Anterior cingulate cortex (tissue), 58 donors: ENCODE measurements around the gene WDHD1.
A peak's percentile ranks its signal among the peaks of the same experiment; 100 is the strongest.
"Not testable (repeated sequence)": the region's sequence is repeated elsewhere in the genome, so short reads cannot be mapped to it uniquely, and the experiment has no call there.

Experiments
- DNase-seq, 58 donors: peaks; one replicate each; lab custom pipeline; 2025; lab: John Stamatoyannopoulos, UW

The WDHD1 gene, protein sequence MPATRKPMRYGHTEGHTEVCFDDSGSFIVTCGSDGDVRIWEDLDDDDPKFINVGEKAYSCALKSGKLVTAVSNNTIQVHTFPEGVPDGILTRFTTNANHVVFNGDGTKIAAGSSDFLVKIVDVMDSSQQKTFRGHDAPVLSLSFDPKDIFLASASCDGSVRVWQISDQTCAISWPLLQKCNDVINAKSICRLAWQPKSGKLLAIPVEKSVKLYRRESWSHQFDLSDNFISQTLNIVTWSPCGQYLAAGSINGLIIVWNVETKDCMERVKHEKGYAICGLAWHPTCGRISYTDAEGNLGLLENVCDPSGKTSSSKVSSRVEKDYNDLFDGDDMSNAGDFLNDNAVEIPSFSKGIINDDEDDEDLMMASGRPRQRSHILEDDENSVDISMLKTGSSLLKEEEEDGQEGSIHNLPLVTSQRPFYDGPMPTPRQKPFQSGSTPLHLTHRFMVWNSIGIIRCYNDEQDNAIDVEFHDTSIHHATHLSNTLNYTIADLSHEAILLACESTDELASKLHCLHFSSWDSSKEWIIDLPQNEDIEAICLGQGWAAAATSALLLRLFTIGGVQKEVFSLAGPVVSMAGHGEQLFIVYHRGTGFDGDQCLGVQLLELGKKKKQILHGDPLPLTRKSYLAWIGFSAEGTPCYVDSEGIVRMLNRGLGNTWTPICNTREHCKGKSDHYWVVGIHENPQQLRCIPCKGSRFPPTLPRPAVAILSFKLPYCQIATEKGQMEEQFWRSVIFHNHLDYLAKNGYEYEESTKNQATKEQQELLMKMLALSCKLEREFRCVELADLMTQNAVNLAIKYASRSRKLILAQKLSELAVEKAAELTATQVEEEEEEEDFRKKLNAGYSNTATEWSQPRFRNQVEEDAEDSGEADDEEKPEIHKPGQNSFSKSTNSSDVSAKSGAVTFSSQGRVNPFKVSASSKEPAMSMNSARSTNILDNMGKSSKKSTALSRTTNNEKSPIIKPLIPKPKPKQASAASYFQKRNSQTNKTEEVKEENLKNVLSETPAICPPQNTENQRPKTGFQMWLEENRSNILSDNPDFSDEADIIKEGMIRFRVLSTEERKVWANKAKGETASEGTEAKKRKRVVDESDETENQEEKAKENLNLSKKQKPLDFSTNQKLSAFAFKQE

DNA sequence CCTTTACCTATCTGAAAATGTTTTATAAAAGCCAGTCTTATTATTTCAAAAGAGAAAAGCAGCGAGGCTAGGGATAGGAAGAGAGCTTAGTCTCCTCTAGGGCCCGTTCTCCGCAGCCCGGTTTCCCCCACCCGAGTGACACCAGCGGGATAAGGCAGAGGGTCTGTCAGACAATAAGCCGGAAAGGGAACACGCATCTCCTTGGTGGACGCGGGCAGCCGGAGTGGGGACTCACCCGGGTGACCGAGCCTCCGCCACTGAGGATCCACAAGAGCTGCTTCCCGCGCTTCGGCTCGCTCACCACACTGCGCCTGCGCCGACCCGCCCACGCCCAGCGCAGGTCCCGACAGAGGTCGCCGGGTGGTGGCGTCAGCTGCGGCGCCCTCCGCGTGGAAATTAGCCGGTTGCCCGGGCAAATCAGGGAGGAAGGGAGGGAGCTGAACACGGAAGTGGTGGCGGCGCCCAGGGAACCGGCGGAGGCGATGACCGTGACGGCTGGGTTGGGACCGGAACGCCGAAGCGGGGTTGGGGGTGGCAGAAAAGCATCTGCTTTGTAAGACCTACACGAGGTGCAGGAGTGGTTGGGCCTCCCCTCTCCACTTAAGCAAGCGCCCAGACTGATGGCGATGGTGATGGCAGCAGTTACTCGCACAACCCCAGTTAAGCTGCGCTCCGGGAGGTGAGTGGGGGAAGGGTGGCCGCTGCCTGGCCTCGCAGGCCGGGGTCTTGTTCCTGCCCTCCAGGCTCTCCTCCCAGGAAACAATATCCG is at the start of gene WDHD1, which contains the start of gene SOCS4:
WDHD1 (minus strand) TSS at position 307 of the 769 bp plus-strand sequence. CDS start 312 bp downstream, outside the sequence.
SOCS4 (plus strand) TSS at position 444 of the 769 bp plus-strand sequence. CDS start 15,806 bp downstream, outside the sequence.
- peak; percentile 76 to 97 (median 93) for DNase-seq

DNA sequence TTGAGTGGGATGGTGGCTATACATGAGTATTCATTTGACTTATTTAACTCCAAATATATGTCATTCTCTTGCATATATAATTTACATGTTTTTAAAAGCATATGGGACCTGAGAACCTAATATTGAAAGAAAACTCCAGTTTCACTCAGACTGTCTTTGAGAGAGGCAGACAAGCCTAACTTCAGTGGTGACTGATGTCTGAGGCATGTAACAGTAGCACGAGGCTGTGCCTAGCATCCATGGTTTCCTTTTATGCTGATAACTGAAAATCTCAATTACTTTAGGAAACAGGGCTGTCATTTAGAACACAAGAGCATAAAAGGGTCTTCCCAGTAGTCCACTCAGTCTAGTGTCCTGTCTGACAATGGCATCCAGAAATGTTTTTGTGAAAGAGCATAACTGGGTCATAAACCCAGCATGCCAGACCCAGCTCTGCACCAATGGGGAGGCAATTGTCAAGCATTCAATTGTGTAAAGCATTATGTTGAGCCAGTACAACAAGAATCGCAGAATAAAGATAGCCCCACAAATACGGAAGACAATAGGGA is 48.8 kb upstream of the WDHD1 start:
- no peak for DNase-seq

DNA sequence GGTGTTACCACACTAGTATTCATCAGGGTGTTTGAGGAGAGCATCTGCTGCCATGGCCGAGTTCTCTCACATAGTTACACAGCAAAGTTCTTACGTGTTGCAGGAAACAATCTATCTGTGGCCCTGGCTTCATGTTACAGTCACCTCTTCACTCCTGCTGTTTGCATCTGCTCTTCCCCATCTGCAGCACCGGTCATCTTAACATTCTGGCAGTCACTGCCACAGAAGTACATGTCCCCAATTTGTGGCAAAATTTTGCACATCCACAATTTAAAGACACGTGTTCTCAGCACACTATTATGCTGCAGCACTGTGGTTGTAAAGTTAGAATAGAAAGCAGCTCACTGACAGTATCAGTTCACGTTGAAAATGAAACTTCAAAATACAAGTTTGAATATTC is 47.8 kb upstream of the WDHD1 start:
- no peak for DNase-seq

DNA sequence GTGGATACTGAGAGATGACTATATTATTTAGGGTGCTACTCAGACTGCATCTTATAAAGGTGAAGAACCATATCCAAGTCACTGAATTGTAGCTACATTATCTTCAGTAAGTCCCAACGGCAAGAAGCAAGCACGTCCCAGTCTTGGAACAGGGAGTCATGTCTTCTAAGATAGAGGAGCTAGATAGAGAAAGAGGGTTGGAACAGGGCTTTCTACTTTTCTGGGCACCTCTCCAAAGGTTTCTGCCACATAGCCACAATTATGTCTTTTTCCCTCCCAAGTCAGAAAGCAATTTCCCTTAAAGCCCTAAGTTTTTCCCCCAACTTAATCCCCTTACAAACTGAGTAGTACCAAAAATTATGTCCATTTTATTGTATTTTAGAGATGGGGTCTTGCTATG is 47.0 kb upstream of the WDHD1 start:
- DNase-seq, result no peak

DNA sequence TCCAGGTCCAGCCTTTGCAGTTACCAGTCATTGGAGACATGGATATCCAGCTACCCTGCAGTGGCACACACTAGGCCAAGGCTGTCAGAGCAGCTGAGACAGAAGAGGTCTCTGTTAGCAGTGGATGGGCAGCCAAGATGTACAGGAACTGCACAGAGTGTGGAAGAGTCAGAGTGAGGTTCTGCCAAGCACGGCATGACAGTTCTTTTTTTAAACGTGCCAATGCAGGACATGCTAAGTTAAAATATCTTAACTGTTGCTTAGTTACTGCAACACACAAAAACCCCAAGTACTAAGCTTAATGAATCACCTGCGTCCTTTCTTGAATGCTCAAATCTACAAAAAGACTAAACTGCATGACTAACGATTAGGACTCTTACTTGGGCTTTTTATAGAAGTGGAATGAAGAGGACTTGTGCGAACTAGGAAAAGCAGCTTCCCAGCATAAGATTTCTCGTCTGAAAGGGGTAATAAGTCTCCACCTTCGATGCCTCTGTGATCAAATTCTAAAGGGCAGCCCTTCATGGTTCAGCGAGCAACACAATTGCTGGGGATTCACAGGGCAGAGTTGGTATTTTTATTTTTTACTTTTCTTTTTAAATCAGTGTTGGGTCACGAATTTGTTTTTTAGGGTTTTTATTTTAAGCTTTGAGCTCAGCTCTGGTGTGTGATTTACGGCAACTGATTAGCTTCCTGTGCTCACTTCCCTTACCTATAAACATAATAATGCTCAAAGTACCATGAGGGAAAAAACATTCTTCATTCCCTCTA is 45.2 kb upstream of the WDHD1 start:
- DNase-seq, result peak in 49 of 58 donors; percentile 3 to 83 (median 42)

DNA sequence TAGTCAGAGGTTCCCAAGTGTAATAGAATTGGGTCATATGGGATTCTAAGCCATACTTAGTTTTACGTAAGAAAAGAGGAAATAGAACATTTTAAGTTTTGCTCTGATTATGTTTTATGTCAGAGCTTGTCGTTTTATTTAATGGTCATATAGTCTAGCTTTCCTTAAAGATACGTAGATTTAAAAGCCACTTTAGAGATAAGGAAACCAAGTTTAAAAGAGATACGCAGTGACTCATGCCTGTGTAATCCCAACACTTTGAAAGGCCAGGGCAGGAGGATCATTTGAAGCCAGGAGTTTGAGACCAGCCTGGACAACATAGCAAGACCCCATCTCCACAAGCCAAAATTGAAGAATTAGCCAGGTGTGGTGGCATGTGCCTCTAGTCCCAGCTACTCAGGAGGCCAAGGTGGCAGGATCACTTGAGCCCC is 44.1 kb upstream of the WDHD1 start:
- no peak for DNase-seq

DNA sequence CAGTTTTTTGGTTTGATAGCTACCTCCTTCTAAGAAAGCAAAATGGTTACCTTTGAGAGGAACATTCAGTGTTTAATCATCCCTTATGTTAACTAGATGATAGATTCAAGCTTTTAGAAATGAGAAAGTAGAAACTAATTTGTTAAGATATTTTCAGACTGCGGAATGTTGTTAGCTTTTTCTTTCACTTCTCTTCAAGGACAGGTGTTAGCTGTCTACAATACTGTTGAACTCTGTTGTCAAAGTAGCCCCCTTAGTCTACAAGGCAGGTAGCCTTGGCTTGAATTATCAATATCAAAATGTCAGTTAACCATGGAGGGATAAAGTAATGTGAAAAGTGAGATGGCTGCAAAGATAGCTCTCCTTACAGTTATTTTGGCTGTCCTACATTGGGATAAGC is 39.3 kb upstream of the WDHD1 start:
- no peak for DNase-seq

DNA sequence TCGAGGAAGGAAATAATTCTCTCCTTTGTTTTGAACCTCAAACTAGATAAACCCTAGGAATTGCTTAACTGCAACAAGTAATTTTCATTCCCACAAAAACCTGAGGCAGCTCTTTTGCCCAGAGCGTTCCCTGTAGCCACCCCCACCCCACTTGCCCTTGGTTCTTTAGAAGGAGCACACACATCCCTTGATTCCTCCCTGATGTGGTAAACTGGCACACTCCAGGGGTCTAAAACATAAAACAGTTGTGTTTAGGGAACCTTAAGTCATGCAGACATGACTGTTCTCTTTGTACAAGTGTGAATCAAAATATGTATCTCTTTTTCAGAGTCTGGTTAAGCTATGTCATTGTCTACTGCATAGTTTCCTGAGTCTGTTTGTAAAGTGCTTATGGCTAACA is 38.5 kb upstream of the WDHD1 start:
- DNase-seq, result no peak

DNA sequence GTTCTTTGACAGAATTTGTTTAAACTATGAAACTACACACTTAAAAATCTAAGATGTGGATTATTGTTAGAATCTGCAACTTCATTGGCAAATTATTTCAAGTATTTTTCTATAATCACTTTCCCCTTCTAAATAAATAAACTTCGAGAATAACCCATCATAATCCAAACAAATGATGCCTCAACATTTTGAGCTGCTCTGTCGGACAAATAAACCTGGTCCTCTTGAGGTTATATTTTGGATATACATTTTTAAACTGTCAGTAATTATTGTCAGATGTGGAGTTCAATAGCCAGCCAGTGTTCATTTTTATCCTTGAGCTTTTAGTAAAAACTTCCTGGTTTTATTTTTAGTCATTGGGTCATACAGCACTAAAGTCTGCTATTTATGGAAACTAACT is 38.0 kb upstream of the WDHD1 start:
- DNase-seq, result not testable (repeated sequence)

DNA sequence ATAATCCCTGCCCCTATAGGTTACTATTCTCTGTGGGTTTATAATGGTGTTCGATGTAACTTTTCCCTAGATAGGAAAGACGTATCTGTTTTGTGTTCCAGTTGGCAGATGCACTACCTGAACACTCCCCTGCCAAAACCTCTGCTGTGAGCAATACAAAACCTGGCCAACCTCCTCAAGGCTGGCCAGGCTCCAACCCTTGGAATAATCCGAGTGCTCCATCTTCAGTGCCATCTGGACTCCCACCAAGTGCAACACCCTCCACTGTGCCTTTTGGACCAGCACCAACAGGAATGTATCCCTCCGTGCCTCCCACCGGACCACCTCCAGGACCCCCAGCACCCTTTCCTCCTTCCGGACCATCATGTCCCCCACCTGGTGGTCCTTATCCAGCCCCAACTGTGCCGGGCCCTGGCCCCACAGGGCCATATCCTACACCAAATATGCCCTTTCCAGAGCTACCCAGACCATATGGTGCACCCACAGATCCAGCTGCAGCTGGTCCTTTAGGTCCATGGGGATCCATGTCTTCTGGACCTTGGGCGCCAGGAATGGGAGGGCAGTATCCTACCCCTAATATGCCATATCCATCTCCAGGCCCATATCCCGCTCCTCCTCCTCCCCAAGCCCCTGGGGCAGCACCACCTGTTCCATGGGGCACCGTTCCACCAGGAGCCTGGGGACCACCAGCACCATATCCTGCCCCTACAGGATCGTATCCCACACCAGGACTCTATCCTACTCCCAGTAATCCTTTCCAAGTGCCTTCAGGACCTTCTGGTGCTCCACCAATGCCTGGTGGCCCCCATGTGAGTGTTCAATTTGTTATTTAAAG is 35.8 kb upstream of the WDHD1 start:
- peak in 5 of 58 donors; percentile 4 to 19 (median 10) for DNase-seq

DNA sequence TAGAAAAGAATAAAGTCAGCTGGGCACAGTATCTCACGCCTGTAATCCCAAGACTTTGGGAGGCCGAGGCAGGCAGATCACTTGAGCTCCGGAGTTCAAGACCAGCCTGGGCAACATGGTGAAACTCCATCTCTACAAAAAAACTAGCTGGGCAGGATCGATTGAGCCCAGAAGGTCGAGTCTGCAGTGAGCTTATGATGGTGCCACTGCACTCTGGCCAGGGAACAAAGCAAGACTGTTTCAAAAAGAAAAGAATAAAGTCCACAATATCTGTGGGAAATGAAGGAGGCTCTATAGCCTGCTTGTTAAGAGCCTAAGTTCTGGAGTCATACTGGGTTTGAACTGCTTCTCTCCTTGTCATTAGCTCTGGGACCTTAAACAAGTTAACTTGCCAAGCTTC is 32.4 kb upstream of the WDHD1 start:
- DNase-seq, result no peak

DNA sequence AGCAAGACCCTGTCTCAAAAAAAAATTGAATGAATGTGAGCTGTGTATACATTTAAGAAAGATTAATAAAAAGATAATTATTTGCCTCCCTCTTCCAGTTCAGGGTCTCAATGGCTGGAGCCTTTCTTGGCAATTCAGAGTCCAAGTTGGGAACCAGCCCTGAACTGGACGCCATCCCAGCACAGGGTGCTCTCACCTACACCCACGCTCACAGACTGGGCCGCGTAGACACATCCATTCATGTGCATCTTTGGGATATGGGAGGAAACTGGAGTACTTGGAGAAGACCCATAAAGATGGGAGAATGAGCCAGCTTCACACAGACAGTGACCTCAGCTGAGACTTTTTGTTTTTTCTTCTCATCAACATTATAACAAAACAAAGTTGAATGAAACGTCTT is 31.0 kb upstream of the WDHD1 start:
- DNase-seq, result no peak

DNA sequence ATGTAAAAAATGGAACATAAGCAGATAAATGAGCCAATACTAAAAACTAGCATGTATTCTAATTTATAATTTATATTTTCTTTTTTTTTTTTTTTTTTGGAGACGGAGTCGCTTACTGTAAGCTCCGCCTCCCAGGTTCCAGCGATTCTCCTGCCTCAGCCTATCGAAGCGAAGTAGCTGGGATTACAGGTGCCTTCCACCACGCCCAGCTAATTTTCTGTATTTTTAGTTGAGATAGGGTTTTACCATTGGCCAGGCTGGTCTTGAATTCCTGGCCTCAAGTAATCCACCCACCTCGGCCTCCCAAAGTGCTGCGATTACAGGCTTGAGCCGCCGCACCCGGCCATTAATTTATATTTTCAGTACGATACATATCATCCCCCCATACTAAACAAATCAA is 27.2 kb upstream of the WDHD1 start:
- no peak for DNase-seq

DNA sequence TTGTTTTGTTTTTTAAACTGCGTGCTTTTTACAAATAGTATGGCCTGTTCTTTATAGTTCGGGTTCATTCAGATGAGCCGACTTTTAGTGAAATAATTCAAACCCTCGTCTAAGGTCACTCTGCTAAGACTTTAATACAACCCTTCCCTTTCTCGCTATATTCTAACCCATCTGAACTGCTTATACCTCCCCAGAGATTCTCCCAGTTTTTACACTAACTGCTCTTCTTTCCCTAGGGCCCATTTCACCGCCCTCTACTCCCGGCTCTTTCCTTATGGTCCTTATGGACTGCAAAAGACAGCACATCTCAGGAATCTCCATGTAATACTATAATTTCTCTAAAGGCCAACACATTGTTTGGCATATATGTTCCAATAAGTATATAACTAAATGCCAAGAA is 26.6 kb upstream of the WDHD1 start:
- DNase-seq, result no peak

DNA sequence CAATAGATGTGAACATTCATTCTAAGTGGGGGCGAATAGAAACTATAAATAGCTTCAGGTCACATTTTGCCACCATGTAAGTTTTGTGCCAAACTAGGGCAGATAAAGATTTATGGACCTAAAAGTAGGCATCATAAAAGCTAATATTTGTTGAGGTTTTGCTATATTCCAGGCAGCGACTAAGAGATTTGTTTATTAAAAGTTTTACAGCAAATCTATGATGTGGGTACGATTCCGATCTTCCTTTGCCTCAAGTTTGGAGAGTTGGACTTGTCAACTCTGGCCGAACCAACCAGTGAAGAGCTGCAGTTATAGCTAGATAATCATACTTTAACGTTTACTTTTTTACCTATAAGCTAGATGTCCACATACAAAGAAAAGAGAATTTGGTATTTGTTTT is 26.1 kb upstream of the WDHD1 start:
- no peak for DNase-seq

DNA sequence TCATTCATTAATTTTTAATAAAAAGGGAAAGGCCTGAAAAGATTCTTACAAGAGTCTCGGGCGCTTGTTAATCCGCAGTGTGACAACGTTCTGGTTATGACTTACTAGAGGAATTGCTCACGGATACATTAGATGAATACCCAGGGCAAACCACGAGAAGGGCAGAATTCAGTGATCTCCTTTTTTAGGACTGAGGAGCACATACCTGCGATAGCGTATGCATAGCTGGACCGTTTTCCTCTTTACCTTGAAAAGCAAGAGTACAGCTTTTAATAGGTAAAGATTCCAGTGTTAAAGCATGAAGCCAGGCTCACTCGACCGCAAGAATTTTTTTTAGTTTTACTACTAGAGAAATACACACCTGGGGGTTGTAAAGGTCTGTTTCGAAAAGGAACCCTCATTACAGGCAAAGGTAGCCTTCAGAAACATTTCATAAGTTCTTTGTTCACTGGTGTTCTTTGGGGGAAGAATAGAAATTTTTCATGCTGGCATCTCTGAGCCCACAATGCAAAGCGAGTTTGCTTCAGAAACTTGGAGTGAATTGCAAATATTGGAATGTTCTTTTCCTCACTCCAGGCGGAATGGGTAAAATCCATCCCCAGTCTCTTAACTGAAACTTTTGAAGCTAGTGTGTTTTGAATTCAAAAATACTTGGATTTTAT is 25.5 kb upstream of the WDHD1 start:
- DNase-seq, result no peak
